GM11168 (cell line): ENCODE results near the gene PSMB7.

Experiments
- in situ Hi-C: fragments of 300-500 bp; cut with MboI; formaldehyde crosslinking; loops from one replicate; pipeline ENCODE4 v1.12.0; 2022; ENCODE audit warnings: low sequenced_read_pairs; ENCODE audit not compliant: unreplicated experiment

The PSMB7 gene

GRCh38 chr9:124388275-124389048 lies 26.8 kb downstream of the PSMB7 start:
- in situ Hi-C loops: no loop called here

- in situ Hi-C loops: no loop called here
Observed at GRCh38 chr9:124386201-124386600, 29.0 kb downstream of the PSMB7 start.

- in situ Hi-C loops: no loop called here
Observed at GRCh38 chr9:124385623-124386022, 29.6 kb downstream of the PSMB7 start.

GRCh38 chr9:124384846-124385245 lies 30.4 kb downstream of the PSMB7 start:
- in situ Hi-C loops: no loop called here

- in situ Hi-C loops: no loop called here
Observed at GRCh38 chr9:124384210-124384609, 31.0 kb downstream of the PSMB7 start.

GRCh38 chr9:124381170-124381945 lies 33.9 kb downstream of the PSMB7 start:
- in situ Hi-C loops: no loop called here

GRCh38 chr9:124377551-124378406 lies 37.5 kb downstream of the PSMB7 start:
- in situ Hi-C loops: no loop called here

- in situ Hi-C loops: no loop called here
Observed at GRCh38 chr9:124376329-124376728, 38.9 kb downstream of the PSMB7 start.

GRCh38 chr9:124375726-124376125 lies 39.5 kb downstream of the PSMB7 start:
- in situ Hi-C loops: no loop called here

- in situ Hi-C loops: no loop called here
Observed at GRCh38 chr9:124373851-124374250, 41.4 kb downstream of the PSMB7 start.

- in situ Hi-C loops: no loop called here
Observed at GRCh38 chr9:124373386-124373785, 41.9 kb downstream of the PSMB7 start.

- in situ Hi-C loops: no loop called here
Observed at GRCh38 chr9:124372038-124372437, 43.2 kb downstream of the PSMB7 start.

- in situ Hi-C loops: no loop called here
Observed at GRCh38 chr9:124370896-124371582, 44.2 kb downstream of the PSMB7 start.

GRCh38 chr9:124369231-124369797 lies 45.9 kb downstream of the PSMB7 start:
- in situ Hi-C loops: no loop called here

- in situ Hi-C loops: no loop called here
Observed at GRCh38 chr9:124368692-124369091, 46.5 kb downstream of the PSMB7 start.

- in situ Hi-C loops: no loop called here
Observed at GRCh38 chr9:124366476-124367220, 48.6 kb downstream of the PSMB7 start.

- in situ Hi-C loops: no loop called here
Observed at GRCh38 chr9:124365036-124365435, 50.2 kb downstream of the PSMB7 start.

- in situ Hi-C loops: no loop called here
Observed at GRCh38 chr9:124364141-124364540, 51.1 kb downstream of the PSMB7 start.
